GM19099 (cell line): ENCODE data around the gene UNC5C.

Source experiments
- POLR2A ChIP-seq: IDR thresholded peaks from 3 replicates; pipeline ENCODE4 v1.6.1; 2011; ENCODE audit warnings: low read depth; ENCODE audit not compliant: insufficient read length; ENCODE audit errors: extremely low read depth

UNC5C gene

GRCh38 chr4:95248720-95249425 is 299.9 kb downstream of the UNC5C start:
- no peak for TF ChIP-seq POLR2A

GRCh38 chr4:95243892-95244291 is 304.9 kb downstream of the UNC5C start:
- no peak for TF ChIP-seq POLR2A

GRCh38 chr4:95238554-95238953 is 310.2 kb downstream of the UNC5C start:
- no peak for TF ChIP-seq POLR2A

- no peak for TF ChIP-seq POLR2A
Observed at GRCh38 chr4:95232358-95233156, 316.2 kb downstream of the UNC5C start.

GRCh38 chr4:95231681-95232080 is 317.1 kb downstream of the UNC5C start:
- TF ChIP-seq POLR2A, result no peak

- TF ChIP-seq POLR2A, result no peak
Observed at GRCh38 chr4:95225849-95226248, 322.9 kb downstream of the UNC5C start.

GRCh38 chr4:95224402-95224801 is 324.4 kb downstream of the UNC5C start:
- TF ChIP-seq POLR2A, result no peak

GRCh38 chr4:95220205-95221175 is 328.3 kb downstream of the UNC5C start:
- no peak for TF ChIP-seq POLR2A

GRCh38 chr4:95219109-95219508 is 329.7 kb downstream of the UNC5C start:
- no peak for TF ChIP-seq POLR2A

GRCh38 chr4:95217197-95217596 is 331.6 kb downstream of the UNC5C start:
- TF ChIP-seq POLR2A, result no peak

- no peak for TF ChIP-seq POLR2A
Observed at GRCh38 chr4:95216636-95217035, 332.1 kb downstream of the UNC5C start.

GRCh38 chr4:95215991-95216605 is 332.7 kb downstream of the UNC5C start:
- TF ChIP-seq POLR2A, result no peak

GRCh38 chr4:95215043-95215442 is 333.7 kb downstream of the UNC5C start:
- TF ChIP-seq POLR2A, result no peak

GRCh38 chr4:95214408-95214807 is 334.4 kb downstream of the UNC5C start:
- TF ChIP-seq POLR2A, result no peak

- no peak for TF ChIP-seq POLR2A
Observed at GRCh38 chr4:95213366-95213765, 335.4 kb downstream of the UNC5C start.
